Esophagus squamous epithelium (tissue), 4 donors: Measurements from ENCODE around the gene HACD2.

Experiments
- CTCF ChIP-seq, 6 experiments: fragments of 450-650 bp in 4 of 6; fragments of 200-600 bp in 2 of 6; sonication (generic) in 2 of 6; IDR thresholded peaks; one replicate each; pipeline ENCODE4 v1.5.1; 2016 to 2019; ENCODE audit warnings: antibody characterized with exemption in 6 of 6, mild to moderate bottlenecking in 4 of 6, moderate library complexity in 4 of 6
- POLR2A ChIP-seq, 4 donors: fragments of 450-650 bp; IDR thresholded peaks; one replicate each; pipeline ENCODE4 v1.6.1; 2017; ENCODE audit warnings: antibody characterized with exemption in 4 of 4, mild to moderate bottlenecking in 4 of 4, moderate library complexity in 3 of 4

GRCh38 chr3:123562547-123562946 lies 22.3 kb downstream of the HACD2 start:
- TF ChIP-seq CTCF (IDR thresholded peaks at IDR 0.05) = no peak
- TF ChIP-seq POLR2A (IDR thresholded peaks at IDR 0.05) = no peak
